ENCODE results near the gene UBE2E1.
"Not testable (repeated sequence)": the region's sequence is repeated elsewhere in the genome, so short reads cannot be mapped to it uniquely, and the experiment has no call there.

DNA sequence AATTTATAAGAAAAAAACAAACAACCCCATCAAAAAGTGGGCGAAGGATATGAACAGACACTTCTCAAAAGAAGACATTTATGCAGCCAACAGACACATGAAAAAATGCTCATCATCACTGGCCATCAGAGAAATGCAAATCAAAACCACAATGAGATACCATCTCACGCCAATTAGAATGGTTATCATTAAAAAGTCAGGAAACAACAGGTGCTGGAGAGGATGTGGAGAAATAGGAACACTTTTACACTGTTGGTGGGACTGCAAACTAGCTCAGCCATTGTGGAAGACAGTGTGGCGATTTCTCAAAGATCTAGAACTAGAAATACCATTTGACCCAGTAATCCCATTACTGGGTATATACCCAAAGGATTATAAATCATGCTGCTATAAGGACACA lies 106.6 kb downstream of the UBE2E1 start:
- TF ChIP-seq CTCF (IDR thresholded peaks at IDR 0.05 in 8 of 11, conservative IDR thresholded peaks at IDR 0.05 in 3 of 11); POLR2AphosphoS5 (IDR thresholded peaks at IDR 0.05): not testable (repeated sequence)
